Measurements from ENCODE around the gene MISP3. TPM values are rescaled to one million over a fixed set of nuclear protein-coding genes. Genes with fewer than 3 reads are reported as not detected.
"Not testable (repeated sequence)": the region's sequence is repeated elsewhere in the genome, so short reads cannot be mapped to it uniquely, and the experiment has no call there.

The MISP3 gene
- total RNA-seq, 3 donors from 2014 or later: 4.6 to 6.4 (median 5.0) TPM

GRCh38 chr19:14039181-14039580 lies 33.4 kb upstream of the MISP3 start:
- H3K4me1 ChIP-seq: no peaks in the 10 kb centered on the region
- intact Hi-C loops (cut with DNase I; ENCODE audit: low total_unique reads): no loop called here
- TF ChIP-seq, protein P1, sequence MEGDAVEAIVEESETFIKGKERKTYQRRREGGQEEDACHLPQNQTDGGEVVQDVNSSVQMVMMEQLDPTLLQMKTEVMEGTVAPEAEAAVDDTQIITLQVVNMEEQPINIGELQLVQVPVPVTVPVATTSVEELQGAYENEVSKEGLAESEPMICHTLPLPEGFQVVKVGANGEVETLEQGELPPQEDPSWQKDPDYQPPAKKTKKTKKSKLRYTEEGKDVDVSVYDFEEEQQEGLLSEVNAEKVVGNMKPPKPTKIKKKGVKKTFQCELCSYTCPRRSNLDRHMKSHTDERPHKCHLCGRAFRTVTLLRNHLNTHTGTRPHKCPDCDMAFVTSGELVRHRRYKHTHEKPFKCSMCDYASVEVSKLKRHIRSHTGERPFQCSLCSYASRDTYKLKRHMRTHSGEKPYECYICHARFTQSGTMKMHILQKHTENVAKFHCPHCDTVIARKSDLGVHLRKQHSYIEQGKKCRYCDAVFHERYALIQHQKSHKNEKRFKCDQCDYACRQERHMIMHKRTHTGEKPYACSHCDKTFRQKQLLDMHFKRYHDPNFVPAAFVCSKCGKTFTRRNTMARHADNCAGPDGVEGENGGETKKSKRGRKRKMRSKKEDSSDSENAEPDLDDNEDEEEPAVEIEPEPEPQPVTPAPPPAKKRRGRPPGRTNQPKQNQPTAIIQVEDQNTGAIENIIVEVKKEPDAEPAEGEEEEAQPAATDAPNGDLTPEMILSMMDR (IDR thresholded peaks at IDR 0.05): no peak
- TF ChIP-seq POLR2AphosphoS5 (IDR thresholded peaks at IDR 0.05): no peak
- TF ChIP-seq POLR2A (IDR thresholded peaks at IDR 0.05): no peak

DNA sequence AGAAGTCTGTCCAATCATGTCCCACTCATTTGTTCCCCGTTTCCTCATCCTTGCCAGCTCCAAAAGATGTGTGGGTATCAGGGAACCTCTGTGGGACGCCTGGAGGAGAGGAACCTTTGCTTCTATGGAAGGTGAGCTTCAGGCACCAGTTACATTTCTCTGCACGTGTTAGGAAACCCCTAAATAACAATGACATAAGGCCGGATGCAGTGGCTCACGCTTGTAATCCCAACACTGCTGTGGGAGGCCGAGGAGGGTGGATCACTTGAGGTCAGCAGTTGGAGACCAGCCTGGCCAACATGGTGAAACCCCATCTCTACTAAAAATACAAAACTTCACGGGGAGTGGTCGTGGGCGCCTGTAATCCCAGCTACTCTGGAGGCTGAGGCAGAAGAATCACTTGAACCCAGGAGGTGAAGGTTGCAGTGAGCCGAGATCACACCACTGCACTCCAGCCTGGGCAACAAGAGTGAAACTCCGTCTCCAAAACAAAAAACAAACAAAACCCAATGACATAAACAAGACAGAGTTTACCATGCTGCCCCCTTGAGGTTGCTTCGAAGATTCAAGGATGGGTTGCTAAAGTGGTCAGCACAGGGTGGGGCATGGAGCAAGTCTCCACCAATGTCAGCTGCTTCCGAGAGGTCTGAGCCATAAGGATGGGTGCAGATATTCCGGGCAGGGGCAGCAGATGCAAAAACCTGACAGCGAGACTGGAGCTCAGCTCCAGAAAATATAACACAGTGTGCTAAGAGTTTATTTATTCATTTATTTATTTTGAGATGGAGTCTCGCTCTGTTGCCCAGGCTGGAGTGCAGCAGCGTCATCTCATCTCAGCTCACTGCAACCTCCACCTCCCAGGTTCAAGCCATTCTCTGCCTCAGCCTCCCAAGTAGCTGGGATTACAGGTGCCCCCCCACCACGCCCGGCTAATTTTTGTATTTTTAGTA lies 29.7 kb upstream of the MISP3 start:
- DNase-seq (ENCODE audit: low spot score in 2 of 2); H3K27me3 ChIP-seq; H3K4me1 ChIP-seq; H3K36me3 ChIP-seq; intact Hi-C loops (cut with DNase I; ENCODE audit: low total_unique reads); H3K9me3 ChIP-seq: not testable (repeated sequence)
- peak overlapping the region; percentile 66 to 72 for H3K27ac ChIP-seq
- H3K4me3 ChIP-seq: peak overlapping the region in 1 of 3 donors; percentile 28
- TF ChIP-seq, protein P1 (IDR thresholded peaks at IDR 0.05): peak; percentile 46 to 53 (median 48)

More at GRCh38 chr19:14039181-14039580, 33.4 kb upstream of the MISP3 start:
- Histone ChIP-seq H3K4me3 (no peak overlapping the region), H3K36me3 (no peaks in the 10 kb centered on the region), H3K27ac (no peak overlapping the region), H3K27me3 (no peaks in the 10 kb centered on the region), H3K9me3 (no peaks in the 10 kb centered on the region)
- DNase-seq (ENCODE audit: low spot score in 2 of 2): no peak

GRCh38 chr19:14047866-14048265 lies 24.7 kb upstream of the MISP3 start:
- H3K27ac ChIP-seq; DNase-seq (ENCODE audit: low spot score in 2 of 2); H3K9me3 ChIP-seq; intact Hi-C loops (cut with DNase I; ENCODE audit: low total_unique reads); H3K4me3 ChIP-seq; H3K27me3 ChIP-seq; H3K36me3 ChIP-seq; H3K4me1 ChIP-seq: not testable (repeated sequence)

- H3K36me3 ChIP-seq: no peaks in the 10 kb centered on the region
- H3K4me1 ChIP-seq: no peaks in the 10 kb centered on the region
- H3K9me3 ChIP-seq: peaks cover 0 to 6% of the 10 kb centered on the region in 2 donors
- no peak overlapping the region for H3K27ac ChIP-seq
- no peak overlapping the region for H3K4me3 ChIP-seq
- no peaks in the 10 kb centered on the region for H3K27me3 ChIP-seq
- no peak for DNase-seq (ENCODE audit: low spot score in 2 of 2)
- TF ChIP-seq POLR2AphosphoS5 (IDR thresholded peaks at IDR 0.05): no peak
- TF ChIP-seq POLR2A (IDR thresholded peaks at IDR 0.05): no peak
- TF ChIP-seq, protein P1 (IDR thresholded peaks at IDR 0.05): peak; percentile 44 to 56 (median 45)
- intact Hi-C loops (cut with DNase I; ENCODE audit: low total_unique reads): no loop called here
Observed at GRCh38 chr19:14048443-14049153, 24.0 kb upstream of the MISP3 start.

- no peaks in the 10 kb centered on the region for H3K27me3 ChIP-seq
- TF ChIP-seq POLR2AphosphoS5 (IDR thresholded peaks at IDR 0.05) (no peak), POLR2A (IDR thresholded peaks at IDR 0.05) (no peak)
- TF ChIP-seq, protein P1 (IDR thresholded peaks at IDR 0.05): no peak
- intact Hi-C loops (cut with DNase I; ENCODE audit: low total_unique reads): no loop called here
- DNase-seq (ENCODE audit: low spot score in 2 of 2): no peak
- no peaks in the 10 kb centered on the region for H3K36me3 ChIP-seq
- no peaks in the 10 kb centered on the region for H3K4me1 ChIP-seq
- H3K9me3 ChIP-seq: peaks cover 0 to 8% of the 10 kb centered on the region in 2 donors
- H3K27ac ChIP-seq: no peak overlapping the region
- no peak overlapping the region for H3K4me3 ChIP-seq
Observed at GRCh38 chr19:14050512-14050911, 22.1 kb upstream of the MISP3 start.

- intact Hi-C loops (cut with DNase I; ENCODE audit: low total_unique reads); DNase-seq (ENCODE audit: low spot score in 2 of 2); H3K27ac ChIP-seq; H3K4me3 ChIP-seq; H3K4me1 ChIP-seq; H3K9me3 ChIP-seq; H3K36me3 ChIP-seq; H3K27me3 ChIP-seq: not testable (repeated sequence)
Observed at GRCh38 chr19:14050961-14051360, 21.6 kb upstream of the MISP3 start.
